GM23248 (cell line): ENCODE results near the gene U2AF1L4. TPM values are rescaled to one million over a fixed set of nuclear protein-coding genes. Genes with fewer than 3 reads are reported as not detected.
A peak's percentile ranks its signal among the peaks of the same experiment; 100 is the strongest.

Source experiments
- DNase-seq: peaks from one replicate; pipeline ENCODE4 v3.0.0-alpha.2; 2015
- H2AFZ ChIP-seq: fragments of 200-600 bp; sonication (generic); 2 replicates; pipeline ENCODE4 v1.6.1; 2016; ENCODE audit warnings: antibody characterized with exemption
- H3F3A ChIP-seq: fragments of 200-600 bp; sonication (generic); 2 replicates; pipeline ENCODE4 v1.6.1; 2016; ENCODE audit warnings: mild to moderate bottlenecking, antibody characterized with exemption, mixed run types; ENCODE audit not compliant: insufficient read depth
- H3K27ac ChIP-seq: fragments of 200-600 bp; sonication (generic); 2 replicates; pipeline ENCODE4 v1.5.1; 2016; ENCODE audit warnings: mild to moderate bottlenecking
- H3K27me3 ChIP-seq: fragments of 200-600 bp; sonication (generic); replicated peaks from 2 replicates; pipeline ENCODE4 v1.6.1; 2016; ENCODE audit warnings: mild to moderate bottlenecking; ENCODE audit not compliant: insufficient read depth
- H3K36me3 ChIP-seq: fragments of 200-600 bp; sonication (generic); 2 replicates; pipeline ENCODE4 v1.6.1; 2016; ENCODE audit warnings: low read depth, mild to moderate bottlenecking
- H3K4me1 ChIP-seq: fragments of 200-600 bp; sonication (generic); 2 replicates; pipeline ENCODE4 v1.6.1; 2016; ENCODE audit warnings: mild to moderate bottlenecking; ENCODE audit not compliant: insufficient read depth
- H3K4me2 ChIP-seq: fragments of 200-600 bp; sonication (generic); one replicate; pipeline ENCODE4 v1.6.1; 2016; ENCODE audit warnings: mild to moderate bottlenecking; ENCODE audit not compliant: unreplicated experiment
- H3K4me3 ChIP-seq: fragments of 200-600 bp; sonication (generic); 2 replicates; pipeline ENCODE4 v1.5.1; 2016; ENCODE audit warnings: mild to moderate bottlenecking
- H3K79me2 ChIP-seq: fragments of 200-600 bp; sonication (generic); 2 replicates; pipeline ENCODE4 v1.6.1; 2016; ENCODE audit warnings: mild to moderate bottlenecking; ENCODE audit not compliant: insufficient read depth
- H3K9ac ChIP-seq: fragments of 200-600 bp; sonication (generic); 2 replicates; pipeline ENCODE4 v1.6.1; 2016; ENCODE audit warnings: mild to moderate bottlenecking
- H3K9me2 ChIP-seq: fragments of 200-600 bp; sonication (generic); 2 replicates; pipeline ENCODE4 v1.6.1; 2016; ENCODE audit warnings: mixed run types, mild to moderate bottlenecking, moderate library complexity; ENCODE audit not compliant: insufficient read depth
- H3K9me3 ChIP-seq: fragments of 200-600 bp; sonication (generic); one replicate; pipeline ENCODE4 v1.6.1; 2017; ENCODE audit warnings: low read depth
- H4K20me1 ChIP-seq: fragments of 200-600 bp; sonication (generic); 2 replicates; pipeline ENCODE4 v1.6.0; 2016; ENCODE audit not compliant: insufficient read depth
- EZH2 ChIP-seq: fragments of 200-600 bp; sonication (generic); IDR thresholded peaks from 2 replicates; pipeline ENCODE4 v1.6.1; 2018; ENCODE audit warnings: antibody characterized with exemption, mild to moderate bottlenecking; ENCODE audit not compliant: insufficient read depth, poor library complexity, severe bottlenecking
- EZH2phosphoT487 ChIP-seq: fragments of 200-600 bp; sonication (generic); IDR thresholded peaks from 2 replicates; pipeline ENCODE4 v1.6.1; 2018; ENCODE audit warnings: antibody characterized with exemption, moderate library complexity, mild to moderate bottlenecking, low read depth; ENCODE audit not compliant: insufficient read depth
- WGBS, 2 experiments: methylation state at CpG; one replicate each; pipeline ENCODE4 v1.1.6; 2015 to 2017; ENCODE audit warnings: low lambda C conversion rate in 2 of 2, low coverage in 1 of 2; ENCODE audit errors: missing lambda C conversion rate in 2 of 2; 5-methylcytosine and 5-hydroxymethylcytosine counted together
- in situ Hi-C: fragments of 300-500 bp; cut with MboI; formaldehyde crosslinking; loops from 2 replicates; pipeline ENCODE4 v1.15.0; 2020
- polyA plus RNA-seq: library from polyadenylated mRNA; unstranded; fragments of >200 nt; fragmentation: Nextera tagmentation; extraction: Ambion mirVana; gene quantifications from 2 replicates; pipeline ENCODE4 v1.2.1, GENCODE V29; 2016
- total RNA-seq: library from RNA; depleted of rRNA; stranded (reverse); fragments of >200 nt; shearing (Covaris generic); gene quantifications from 2 replicates; pipeline ENCODE4 v1.2.3, GENCODE V29; 2014

Gene U2AF1L4
- total and polyA plus RNA-seq, 2 experiments from 2014 or later = 18.8 to 25.3 TPM

DNA sequence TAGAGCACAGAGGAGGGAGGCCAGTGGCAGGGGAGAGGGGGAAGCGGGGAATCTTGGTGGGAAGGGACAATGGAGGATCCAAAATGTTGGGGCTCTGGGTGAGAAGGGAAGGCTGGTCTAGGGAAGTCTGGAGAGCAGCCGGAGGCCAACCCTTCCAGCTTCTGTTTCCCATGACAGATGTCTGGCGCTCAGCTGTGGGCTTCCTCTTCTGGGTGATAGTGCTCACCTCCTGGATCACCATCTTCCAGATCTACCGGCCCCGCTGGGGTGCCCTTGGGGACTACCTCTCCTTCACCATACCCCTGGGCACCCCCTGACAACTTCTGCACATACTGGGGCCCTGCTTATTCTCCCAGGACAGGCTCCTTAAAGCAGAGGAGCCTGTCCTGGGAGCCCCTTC lies 1.3 kb upstream of the U2AF1L4 start:
- in situ Hi-C loops = no loop called here
- peak overlapping the region; percentile 85 for H3K4me2 ChIP-seq
- peak overlapping the region; percentile 98 for H3K4me3 ChIP-seq
- TF ChIP-seq EZH2phosphoT487 = no peak
- TF ChIP-seq EZH2 = no peak
- H3K79me2 ChIP-seq = peaks cover 59% of the 10 kb centered on the region
- peak overlapping the region; percentile 100 for H3K9ac ChIP-seq
- H3K9me2 ChIP-seq = no peaks in the 10 kb centered on the region
- 0 out of 2 replicates have a peak overlapping the region, but pooled peaks have one; percentile 100 for H3K27ac ChIP-seq
- no peak for DNase-seq
- no peaks in the 10 kb centered on the region for H4K20me1 ChIP-seq
- H3K9me3 ChIP-seq = no peaks in the 10 kb centered on the region
- H3F3A ChIP-seq = no peaks in the 10 kb centered on the region
- no peaks in the 10 kb centered on the region for H3K27me3 ChIP-seq
- H3K36me3 ChIP-seq = no peaks in the 10 kb centered on the region
- 75 to 76% methylated on average over 5 of the region's 5 CpGs for WGBS, 2 experiments
- H3K4me1 ChIP-seq = peaks cover 21% of the 10 kb centered on the region; the same call in 1 of the 2 replicates
- no peak overlapping the region for H2AFZ ChIP-seq

DNA sequence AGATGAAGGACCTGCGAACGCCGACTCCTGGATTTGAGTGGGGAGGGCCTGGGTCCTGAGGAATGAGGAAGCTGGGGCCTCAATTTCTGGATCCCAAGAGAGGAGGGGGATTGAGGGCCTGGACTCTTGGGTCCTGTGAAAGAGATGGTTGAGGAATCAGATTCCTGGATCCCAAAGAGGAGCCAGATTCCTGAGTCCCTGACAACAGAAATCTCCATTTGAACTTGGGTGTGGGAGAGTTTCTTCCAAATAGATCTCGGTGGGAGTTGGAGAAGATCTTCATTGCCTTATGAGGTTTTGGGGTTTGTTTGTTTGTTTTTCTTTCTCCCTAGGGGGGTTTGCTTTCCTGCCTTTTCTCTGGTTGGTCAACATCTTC lies 857 bp upstream of the U2AF1L4 start:
- no peaks in the 10 kb centered on the region for H4K20me1 ChIP-seq
- H3K27ac ChIP-seq = peak overlapping the region; percentile 100
- peak; percentile 21 for DNase-seq
- no peaks in the 10 kb centered on the region for H3K36me3 ChIP-seq
- no peaks in the 10 kb centered on the region for H3K9me3 ChIP-seq
- TF ChIP-seq EZH2 (no peak), EZH2phosphoT487 (no peak)
- H3K9ac ChIP-seq = peak overlapping the region; percentile 100
- peak overlapping the region; percentile 73; the same call in 1 of the 2 replicates for H2AFZ ChIP-seq
- 15 to 18% methylated on average over 4 of the region's 4 CpGs for WGBS, 2 experiments
- H3K79me2 ChIP-seq = peaks cover 59% of the 10 kb centered on the region
- H3F3A ChIP-seq = no peaks in the 10 kb centered on the region
- in situ Hi-C loops = no loop called here
- H3K27me3 ChIP-seq = no peaks in the 10 kb centered on the region
- H3K4me2 ChIP-seq = peak overlapping the region; percentile 85
- peak overlapping the region; percentile 98 for H3K4me3 ChIP-seq
- no peaks in the 10 kb centered on the region for H3K9me2 ChIP-seq
- peaks cover 21% of the 10 kb centered on the region; the same call in 1 of the 2 replicates for H3K4me1 ChIP-seq

GRCh38 chr19:35744430-35745327 lies 539 bp downstream of the U2AF1L4 start:
- no peaks in the 10 kb centered on the region for H3K9me3 ChIP-seq
- no peaks in the 10 kb centered on the region for H3K9me2 ChIP-seq
- H4K20me1 ChIP-seq = no peaks in the 10 kb centered on the region
- peaks cover 46% of the 10 kb centered on the region for H3K79me2 ChIP-seq
- H3K27ac ChIP-seq = peak overlapping the region; percentile 100
- peaks cover 19% of the 10 kb centered on the region; the same call in 1 of the 2 replicates for H3K4me1 ChIP-seq
- DNase-seq = peak; percentile 99
- peak overlapping the region; percentile 92 for H3K4me2 ChIP-seq
- WGBS, 2 experiments = 6% methylated on average over 41 of the region's 41 CpGs
- peak overlapping the region; percentile 100 for H3K9ac ChIP-seq
- no peaks in the 10 kb centered on the region for H3K36me3 ChIP-seq
- peaks cover 2% of the 10 kb centered on the region; the same call in 1 of the 2 replicates for H3F3A ChIP-seq
- no peak for TF ChIP-seq EZH2
- TF ChIP-seq EZH2phosphoT487 = no peak
- in situ Hi-C loops = no loop called here
- peak overlapping the region; percentile 92 for H2AFZ ChIP-seq
- peak overlapping the region; percentile 98 for H3K4me3 ChIP-seq
- no peaks in the 10 kb centered on the region for H3K27me3 ChIP-seq

DNA sequence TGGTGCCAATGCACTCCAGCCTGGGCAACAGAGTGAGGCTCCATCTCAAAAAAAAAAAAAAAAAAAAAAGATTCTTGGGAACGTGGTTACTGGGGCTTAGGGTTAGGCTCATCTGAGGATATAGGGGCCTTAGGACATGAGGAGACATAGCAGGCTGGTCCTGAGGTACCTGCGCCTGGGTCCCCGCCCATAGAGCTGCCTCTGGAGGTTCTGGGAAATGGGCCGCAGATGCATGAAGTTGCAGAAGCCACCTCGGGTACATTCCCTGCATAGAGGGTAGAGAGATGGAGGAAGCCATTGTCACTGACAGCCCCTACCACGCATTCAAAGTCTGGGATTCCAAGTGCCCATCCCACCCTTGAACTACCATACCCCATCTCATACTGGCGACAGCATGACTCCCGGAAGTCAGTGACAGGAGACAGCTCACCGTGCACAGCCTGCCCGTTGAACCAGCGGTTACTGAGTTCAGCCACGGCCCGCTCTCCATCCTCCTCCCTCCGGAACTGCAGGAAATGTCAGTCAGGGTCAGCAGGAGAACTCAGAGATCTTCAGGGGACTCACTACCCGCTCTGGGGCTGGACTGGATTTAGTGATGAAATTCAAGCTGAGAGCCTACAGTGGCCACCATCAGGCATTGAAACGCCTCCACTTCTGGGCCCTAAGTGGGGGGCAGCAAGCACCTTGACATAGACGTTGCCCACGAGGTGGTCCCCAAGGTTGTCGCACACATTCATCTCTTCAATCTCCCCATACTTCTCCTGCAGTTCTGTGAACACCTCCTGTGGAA lies 1.4 kb downstream of the U2AF1L4 start:
- Histone ChIP-seq H3K9ac (no peak overlapping the region), H3K4me3 (peak overlapping the region; percentile 98)

More for the DNA sequence above, 1.4 kb downstream of the U2AF1L4 start:
- 76 to 81% methylated on average over 19 of the region's 19 CpGs for WGBS, 2 experiments
- H2AFZ ChIP-seq = no peak overlapping the region; the same call in 1 of the 2 replicates
- H3K9me3 ChIP-seq = no peaks in the 10 kb centered on the region
- H4K20me1 ChIP-seq = no peaks in the 10 kb centered on the region
- DNase-seq = no peak
- H3K4me2 ChIP-seq = no peak overlapping the region
- no peaks in the 10 kb centered on the region for H3K36me3 ChIP-seq
- H3K27ac ChIP-seq = no peak overlapping the region
- H3K79me2 ChIP-seq = peaks cover 37% of the 10 kb centered on the region
- peaks cover 11% of the 10 kb centered on the region; the same call in 1 of the 2 replicates for H3F3A ChIP-seq
- in situ Hi-C loops = no loop called here
- H3K27me3 ChIP-seq = no peaks in the 10 kb centered on the region
- no peaks in the 10 kb centered on the region for H3K9me2 ChIP-seq
- TF ChIP-seq EZH2 (no peak), EZH2phosphoT487 (no peak)
- H3K4me1 ChIP-seq = peaks cover 13% of the 10 kb centered on the region; the same call in 1 of the 2 replicates
